ENCODE data around the gene SERGEF. TPM values are rescaled to one million over a fixed set of nuclear protein-coding genes. Genes with fewer than 3 reads are reported as not detected.
"Not testable (repeated sequence)": the region's sequence is repeated elsewhere in the genome, so short reads cannot be mapped to it uniquely, and the experiment has no call there.

Gene SERGEF
- total RNA-seq, 1 donor from 2014 or later, result 18.4 TPM

- no peak for DNase-seq
These were observed 111.4 kb downstream of the SERGEF start for GRCh38 chr11:17901481-17901880.

DNA sequence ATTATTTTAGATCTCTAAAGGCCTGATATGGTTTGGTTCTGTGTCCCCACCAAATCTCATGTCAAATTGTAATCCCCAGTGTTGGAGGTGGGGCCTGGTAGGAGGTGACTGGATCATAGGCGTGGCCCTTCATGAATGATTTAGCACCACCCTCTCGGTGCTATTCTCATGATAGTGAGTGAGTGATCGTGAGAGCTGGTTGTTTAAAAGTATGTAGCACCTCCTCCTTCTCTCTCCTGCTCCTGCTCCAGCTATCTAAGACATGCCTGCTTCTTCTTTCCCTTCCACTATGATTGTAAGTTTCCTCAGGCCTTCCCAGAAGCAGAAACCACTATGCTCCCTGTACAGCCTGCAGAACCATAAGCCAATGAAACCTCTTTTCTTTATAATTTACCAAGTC lies 114.1 kb downstream of the SERGEF start:
- no peak for DNase-seq

DNA sequence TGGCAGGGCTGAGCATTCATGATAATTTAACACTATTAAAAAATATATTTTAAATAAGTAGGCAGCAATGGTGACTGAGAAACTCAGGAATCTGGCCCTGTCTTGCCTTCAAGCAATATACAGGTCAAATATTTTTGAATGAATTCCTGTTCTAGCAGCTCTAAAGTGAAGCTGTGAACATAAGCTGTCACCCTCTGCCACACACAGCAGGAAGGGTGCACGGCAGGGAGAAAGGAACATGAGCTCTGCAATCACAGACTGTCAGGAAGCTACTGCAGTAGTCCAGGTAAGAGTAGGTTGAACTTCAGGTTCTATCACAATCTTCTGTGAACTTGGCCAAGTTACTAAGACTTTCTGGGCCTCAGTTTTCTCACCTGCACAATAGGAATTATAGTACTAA lies 114.8 kb downstream of the SERGEF start:
- DNase-seq, result no peak

GRCh38 chr11:17897495-17897894 lies 115.4 kb downstream of the SERGEF start:
- DNase-seq, result no peak

DNA sequence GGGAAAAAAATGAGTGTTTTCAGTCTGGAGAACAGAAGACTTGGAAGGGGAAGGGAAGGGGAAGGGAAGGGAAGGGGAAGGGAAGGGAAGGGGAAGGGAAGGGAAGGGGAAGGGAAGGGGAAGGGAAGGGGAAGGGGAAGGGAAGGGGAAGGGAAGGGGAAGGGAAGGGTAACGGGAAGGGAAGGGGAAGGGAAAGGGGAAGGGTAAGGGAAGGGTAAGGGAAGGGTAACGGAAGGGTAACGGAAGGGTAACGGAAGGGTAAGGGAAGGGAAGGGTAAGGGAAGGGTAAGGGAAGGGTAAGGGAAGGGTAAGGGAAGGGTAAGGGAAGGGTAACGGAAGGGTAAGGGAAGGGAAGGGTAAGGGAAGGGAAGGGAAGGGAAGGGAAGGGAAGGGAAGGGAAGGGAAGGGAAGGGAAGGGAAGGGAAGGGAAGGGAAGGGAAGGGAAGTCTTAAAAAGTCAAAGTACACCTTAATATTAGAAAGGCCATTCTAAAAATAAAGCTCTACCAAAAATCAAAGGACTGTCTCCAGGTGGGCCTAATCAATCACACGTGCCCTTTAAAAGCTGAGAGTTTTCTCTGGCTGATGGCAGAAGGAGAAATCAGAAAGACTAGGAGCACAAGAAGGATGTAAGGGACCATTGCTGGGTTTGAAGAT lies 116.2 kb downstream of the SERGEF start:
- DNase-seq, result not testable (repeated sequence)

GRCh38 chr11:17894929-17895658 lies 117.8 kb downstream of the SERGEF start:
- DNase-seq, result no peak

GRCh38 chr11:17892409-17892808 lies 120.4 kb downstream of the SERGEF start:
- no peak for DNase-seq

DNA sequence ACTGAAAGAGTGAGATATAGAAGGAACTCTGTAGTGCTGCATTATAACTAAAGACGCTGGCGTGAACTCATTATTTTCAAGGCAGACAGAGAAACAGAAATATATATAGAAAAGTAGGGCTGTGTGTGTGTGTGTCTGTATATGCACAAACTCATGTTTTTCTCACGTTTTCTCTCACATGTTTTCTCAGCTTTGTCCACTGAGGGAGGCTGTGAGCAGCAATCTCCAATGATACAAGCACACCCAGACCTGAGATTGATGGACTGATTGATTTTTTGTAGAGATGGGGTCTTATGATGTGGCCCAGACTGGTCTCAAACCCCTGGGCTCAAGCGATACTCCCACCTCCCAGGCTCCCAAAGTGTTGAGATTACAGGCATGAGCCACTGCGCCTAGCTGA lies 122.5 kb downstream of the SERGEF start:
- DNase-seq, result no peak

DNA sequence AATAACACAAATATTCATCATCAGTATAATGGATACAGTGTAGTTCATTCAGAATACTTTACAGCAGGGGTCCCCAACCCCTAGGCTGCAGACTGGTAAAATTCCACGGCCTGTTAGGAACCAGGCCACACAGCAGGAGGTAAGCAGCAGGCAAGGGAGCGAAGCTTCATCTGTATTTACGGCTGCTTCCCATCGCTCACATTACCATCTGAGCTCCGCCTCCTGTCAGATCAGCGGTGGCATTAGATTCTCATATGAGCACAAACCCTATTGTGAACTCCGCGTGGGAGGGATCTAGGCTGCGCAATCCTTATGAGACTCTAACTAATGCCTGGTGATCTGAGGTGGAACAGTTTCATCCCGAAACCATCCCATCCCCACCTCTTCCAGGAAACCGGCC lies 125.1 kb downstream of the SERGEF start:
- no peak for DNase-seq

GRCh38 chr11:17883946-17884345 lies 128.9 kb downstream of the SERGEF start:
- no peak for DNase-seq

DNA sequence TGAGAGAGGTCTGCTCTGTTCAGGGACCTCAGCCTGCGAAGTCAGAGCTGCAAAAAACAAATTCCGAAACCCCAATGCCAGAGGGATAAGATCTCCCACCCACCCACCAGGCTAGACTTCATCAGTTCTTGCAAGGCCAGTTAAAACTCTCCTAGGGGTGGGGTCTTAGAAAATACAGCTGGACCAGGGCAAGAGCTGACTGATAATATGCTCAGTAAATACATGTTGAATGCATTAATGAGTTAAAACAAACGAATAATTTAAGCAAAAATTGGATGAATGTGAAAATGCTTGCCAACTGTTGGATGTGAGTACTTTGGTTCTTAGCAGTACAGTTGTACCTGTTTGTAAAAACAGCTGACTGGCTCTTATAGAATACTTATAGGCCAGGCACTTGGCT lies 129.8 kb downstream of the SERGEF start:
- no peak for DNase-seq

GRCh38 chr11:17878743-17879142 lies 134.1 kb downstream of the SERGEF start:
- DNase-seq, result no peak

DNA sequence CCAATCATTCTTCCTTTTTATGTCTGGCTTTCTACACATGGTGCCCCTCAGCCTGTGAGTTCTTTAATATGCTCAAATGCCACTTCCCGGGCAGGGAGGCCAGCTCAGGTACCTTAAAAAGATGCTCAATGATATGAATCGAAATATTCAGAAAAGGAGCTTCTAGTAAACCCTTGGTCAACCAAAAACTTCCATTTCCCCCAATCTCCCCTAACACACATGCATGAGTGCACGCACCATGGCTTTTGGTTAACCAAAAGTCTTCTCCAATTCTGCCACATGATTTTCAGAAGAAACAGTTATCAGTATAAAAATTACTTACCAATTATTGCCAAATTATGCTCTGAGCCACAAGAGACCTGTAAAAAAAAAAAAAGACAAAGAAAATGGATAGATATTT lies 135.0 kb downstream of the SERGEF start:
- no peak for DNase-seq

DNA sequence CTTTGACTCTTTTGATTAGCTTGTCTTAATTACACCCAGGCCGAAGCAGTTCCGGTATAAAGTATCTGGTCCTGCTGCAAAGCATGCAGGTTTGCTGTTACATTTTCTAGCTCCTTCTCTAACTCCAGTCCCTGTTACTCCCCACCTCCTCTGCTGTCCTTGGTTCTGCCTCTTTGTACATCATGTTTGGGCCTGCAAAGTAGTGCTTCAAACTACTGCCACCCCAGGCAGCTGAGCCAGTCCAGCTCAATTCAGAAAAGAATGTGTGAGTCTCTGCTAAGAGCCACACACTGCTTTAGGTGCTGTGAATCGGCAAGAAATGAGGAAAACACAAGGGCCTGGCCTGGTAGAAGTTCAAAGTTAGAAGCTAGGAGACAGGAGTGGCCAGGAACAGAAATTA lies 136.0 kb downstream of the SERGEF start:
- DNase-seq, result no peak

- DNase-seq, result no peak
These were observed 137.0 kb downstream of the SERGEF start for GRCh38 chr11:17875891-17876290.

DNA sequence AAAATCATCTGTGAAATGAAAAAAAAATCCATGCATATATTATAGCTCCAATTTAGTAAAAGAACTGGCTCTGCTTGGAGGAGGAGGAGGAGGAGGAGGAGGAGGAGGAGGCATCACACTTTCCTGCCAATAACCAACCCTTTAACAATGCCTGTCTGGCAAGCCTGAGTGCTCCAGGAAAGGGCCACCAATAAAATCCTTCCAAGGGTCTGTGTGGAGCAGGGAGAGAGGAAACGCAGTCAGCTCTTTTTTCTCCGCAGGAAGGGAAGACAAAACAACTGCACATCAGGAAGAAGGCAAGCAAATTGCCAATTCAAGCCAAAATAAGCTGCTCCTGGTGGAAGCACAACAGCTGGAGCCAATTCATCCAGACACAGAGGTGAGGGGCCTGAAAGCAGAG lies 139.3 kb downstream of the SERGEF start:
- DNase-seq, result peak; percentile 53

- not testable (repeated sequence) for DNase-seq
These were observed 144.4 kb downstream of the SERGEF start for GRCh38 chr11:17868398-17868797.

GRCh38 chr11:17867341-17867740 lies 145.5 kb downstream of the SERGEF start:
- no peak for DNase-seq

DNA sequence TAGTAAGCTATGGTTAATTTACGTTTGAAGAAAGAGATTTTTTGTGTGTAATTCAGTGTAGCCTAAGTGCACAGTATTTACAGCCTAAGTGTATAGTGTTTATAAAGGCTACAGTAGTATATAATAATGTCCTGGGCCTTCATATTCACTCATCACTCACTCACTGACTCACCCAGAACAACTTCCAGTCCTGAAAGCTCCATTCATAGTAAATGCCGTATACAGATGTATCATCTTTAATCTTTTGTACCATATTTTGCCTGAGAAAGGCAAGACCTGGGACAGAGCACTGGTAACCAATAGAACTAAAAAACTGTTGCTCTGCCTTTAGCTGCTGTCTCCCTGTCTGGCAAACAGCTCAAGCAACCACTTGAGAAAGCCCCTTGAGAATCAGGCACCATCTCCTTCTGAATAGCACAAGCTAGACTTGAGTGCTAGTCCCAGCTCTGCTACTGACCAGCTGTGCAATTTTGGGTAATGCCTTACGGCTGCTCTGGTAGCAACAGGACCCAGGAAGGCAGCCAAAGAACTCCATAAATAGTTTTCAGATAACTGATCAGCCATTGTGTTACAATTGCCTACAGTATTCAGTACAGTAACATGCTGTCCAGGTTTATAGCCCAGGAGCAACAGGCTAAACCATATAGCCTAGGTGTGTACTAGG lies 146.9 kb downstream of the SERGEF start:
- DNase-seq, result no peak

DNA sequence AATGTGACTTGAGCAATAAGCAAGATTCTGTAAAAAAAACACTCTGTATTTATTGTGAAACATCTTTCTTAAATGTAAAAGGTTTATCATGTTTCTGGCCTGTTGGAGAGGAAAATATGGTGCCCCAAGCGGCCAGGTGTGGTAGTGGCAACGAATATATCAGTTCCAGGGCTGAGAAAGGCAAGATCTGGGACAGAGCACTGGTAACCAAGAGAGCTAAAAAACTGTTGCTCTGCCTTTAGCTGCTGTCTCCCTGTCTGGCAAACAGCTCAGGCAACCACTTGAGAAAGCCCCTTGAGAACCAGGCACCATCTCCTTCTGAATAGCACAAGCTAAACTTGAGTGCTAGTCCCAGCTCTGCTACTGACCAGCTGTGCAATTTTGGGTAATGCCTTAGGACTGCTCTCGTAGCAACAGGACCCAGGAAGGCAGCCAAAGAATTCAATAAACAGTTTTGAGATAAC lies 148.3 kb downstream of the SERGEF start:
- peak; percentile 12 for DNase-seq

DNA sequence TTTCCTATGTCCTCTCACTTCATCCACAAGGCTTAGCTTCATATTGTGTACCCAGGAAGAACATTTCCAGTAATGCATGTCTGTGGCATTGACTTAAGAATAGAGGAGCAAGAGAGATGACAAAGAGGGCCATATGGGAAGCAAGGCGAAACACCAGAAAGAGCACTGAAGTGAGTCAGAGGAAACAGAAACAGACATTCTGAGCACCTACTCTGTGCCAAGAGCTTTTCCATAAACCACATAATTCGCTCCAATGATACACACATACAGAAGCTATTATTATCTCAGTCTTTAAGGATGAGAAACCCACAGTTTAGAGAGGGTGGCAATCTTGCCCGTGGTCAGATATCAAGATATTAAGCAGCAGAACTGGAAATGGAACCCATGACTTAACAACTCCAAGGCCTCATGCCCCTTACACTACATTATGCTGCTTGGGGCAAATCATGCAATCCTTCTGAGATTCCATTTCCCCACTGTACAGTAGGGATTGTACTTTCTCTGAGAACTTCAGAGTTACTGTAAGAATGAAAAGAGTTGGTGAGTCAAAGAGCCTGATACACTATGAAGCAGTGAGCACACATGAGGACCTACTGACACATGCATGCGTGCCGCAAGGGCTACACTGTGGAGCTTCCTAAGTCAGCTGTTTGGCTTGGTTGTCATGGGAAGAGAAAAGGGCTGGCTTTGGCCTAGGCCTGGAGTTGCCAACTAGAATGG lies 151.7 kb downstream of the SERGEF start:
- DNase-seq, result no peak

GRCh38 chr11:17859552-17859951 lies 153.3 kb downstream of the SERGEF start:
- DNase-seq, result no peak
